Stimulated activated CD4-positive, alpha-beta T cell treated with anti-CD3 and anti-CD28 coated beads, Interleukin-1b, Interleukin-23, amount 100 ng/mL, for 4 hours (primary cell): ENCODE measurements around the gene ITGA8.
"Not testable (repeated sequence)": the region's sequence is repeated elsewhere in the genome, so short reads cannot be mapped to it uniquely, and the experiment has no call there.

ENCODE experiments used
- DNase-seq, 2 donors: peaks; one replicate each; pipeline ENCODE4 v3.0.0-alpha.2; 2020; ENCODE audit warnings: low read depth in 2 of 2

The ITGA8 gene

GRCh38 chr10:15557168-15557567 lies 162.6 kb downstream of the ITGA8 start:
- not testable (repeated sequence) for DNase-seq

- DNase-seq = no peak
These were observed 168.8 kb downstream of the ITGA8 start for GRCh38 chr10:15550950-15551349.

DNA sequence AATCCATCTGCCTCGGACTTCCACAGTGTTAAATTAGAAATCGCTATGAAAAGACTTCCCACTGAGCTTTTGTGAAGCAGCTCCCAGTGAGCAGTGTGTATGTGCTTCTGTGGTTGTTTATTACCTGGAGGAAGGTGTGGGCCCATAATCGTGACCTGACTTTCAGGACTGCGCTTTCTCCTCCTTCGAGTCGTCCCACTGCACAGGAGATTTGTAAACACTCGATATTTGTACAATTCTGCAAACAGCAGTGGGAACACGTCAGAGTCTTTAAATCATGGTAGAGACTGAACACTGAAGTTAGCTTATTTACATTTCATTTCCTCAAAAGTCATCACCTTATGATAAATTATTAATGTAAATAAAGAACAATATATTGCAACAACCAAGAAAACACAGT lies 171.4 kb downstream of the ITGA8 start:
- no peak for DNase-seq

DNA sequence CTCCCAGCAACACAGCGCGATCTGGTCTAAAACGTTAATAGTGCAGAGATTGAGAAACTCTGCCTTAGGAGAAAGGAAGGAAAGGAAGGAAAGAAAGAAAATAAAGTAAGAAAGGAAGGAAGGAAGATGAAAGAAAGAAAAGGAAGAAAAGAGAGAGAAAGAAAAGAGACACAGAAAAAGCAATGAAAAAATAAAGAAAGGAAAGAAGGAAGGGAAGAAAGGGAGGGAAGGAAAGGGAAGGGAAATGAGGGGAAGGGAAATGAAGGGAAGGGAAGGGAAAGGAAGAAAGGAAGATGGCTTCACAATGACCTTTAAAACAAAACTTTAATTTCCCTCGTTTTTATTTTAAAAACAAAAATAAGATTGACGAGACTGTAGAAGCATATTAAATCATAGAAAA lies 173.1 kb downstream of the ITGA8 start:
- no peak for DNase-seq

DNA sequence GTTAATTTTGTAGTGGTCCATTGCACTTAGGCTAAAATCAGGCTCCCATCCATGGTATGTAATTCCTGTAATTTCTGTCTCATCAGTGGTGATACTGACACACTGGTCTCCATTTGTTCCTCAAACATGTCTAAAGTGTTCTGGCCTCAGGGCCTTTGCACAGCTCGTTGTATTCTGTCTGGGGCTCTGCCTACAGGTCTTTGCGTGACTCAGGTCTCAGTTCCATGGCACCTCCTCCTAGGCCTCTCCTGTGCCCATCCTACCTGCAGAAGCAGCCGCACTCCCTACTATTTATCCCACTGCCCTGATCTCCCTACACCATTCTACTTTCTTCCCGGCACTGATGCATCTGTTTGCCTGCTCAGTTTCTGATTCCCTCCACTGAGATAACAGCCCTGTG lies 173.8 kb downstream of the ITGA8 start:
- DNase-seq = no peak

GRCh38 chr10:15545266-15545665 lies 174.5 kb downstream of the ITGA8 start:
- DNase-seq = no peak

- no peak for DNase-seq
These were observed 175.7 kb downstream of the ITGA8 start for GRCh38 chr10:15543994-15544393.

DNA sequence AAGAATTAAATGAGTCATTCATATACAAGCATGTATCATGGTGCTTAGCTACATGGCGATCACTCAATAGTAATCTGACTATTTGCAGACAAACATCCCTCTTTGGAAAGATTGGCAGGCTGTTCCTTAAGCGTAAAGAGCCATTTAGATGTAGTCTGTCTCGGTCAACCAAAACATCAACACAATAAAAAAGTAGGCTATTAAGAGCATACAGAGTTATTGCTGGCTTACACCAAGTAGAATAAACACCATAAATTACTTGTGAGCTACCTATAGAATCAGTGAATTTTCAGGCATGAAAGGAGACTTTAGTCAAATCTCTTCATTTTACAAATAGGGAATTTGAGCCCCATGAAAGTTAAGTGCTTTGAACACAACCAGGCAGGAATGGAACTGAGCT lies 176.9 kb downstream of the ITGA8 start:
- no peak for DNase-seq

GRCh38 chr10:15541376-15541775 lies 178.3 kb downstream of the ITGA8 start:
- no peak for DNase-seq

DNA sequence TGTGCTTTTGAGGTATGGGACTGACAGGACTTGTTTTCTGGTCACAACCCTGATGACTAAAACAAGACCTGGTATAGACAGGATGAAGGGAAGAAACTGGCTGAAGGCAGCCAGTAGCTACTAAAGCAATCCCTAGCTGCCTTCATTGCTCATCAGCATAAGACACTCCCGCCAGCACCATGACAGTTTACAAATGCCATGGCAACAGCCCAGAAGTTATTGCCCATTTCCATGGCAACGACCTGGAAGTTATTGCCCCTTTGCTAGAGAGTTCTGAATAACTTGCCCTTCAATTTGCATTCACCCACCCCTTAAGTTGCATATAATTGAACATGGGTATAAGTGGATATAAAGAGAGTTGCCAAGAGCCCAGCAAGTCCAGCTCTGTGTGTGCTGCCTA lies 179.0 kb downstream of the ITGA8 start:
- DNase-seq = no peak

DNA sequence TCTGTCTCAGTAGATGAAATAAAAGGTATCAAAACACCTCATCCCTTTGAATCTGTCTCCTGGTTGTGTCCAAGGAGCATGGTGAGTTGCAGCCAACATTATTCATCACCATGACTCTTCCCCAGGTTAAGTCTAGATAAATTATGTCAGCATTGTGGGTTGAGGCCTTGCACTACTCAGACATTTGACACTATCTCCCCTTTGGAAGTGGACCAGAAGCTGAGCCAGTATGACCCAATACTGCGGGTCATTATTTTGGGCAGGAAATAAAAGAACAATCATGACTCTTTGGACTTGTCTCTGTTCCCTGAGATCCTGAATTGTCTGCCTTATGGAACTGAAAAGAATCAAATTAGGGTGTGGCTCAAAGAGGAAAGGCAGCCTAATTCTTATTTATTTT lies 180.5 kb downstream of the ITGA8 start:
- no peak for DNase-seq

- DNase-seq = not testable (repeated sequence)
These were observed 184.7 kb downstream of the ITGA8 start for GRCh38 chr10:15534928-15535538.

DNA sequence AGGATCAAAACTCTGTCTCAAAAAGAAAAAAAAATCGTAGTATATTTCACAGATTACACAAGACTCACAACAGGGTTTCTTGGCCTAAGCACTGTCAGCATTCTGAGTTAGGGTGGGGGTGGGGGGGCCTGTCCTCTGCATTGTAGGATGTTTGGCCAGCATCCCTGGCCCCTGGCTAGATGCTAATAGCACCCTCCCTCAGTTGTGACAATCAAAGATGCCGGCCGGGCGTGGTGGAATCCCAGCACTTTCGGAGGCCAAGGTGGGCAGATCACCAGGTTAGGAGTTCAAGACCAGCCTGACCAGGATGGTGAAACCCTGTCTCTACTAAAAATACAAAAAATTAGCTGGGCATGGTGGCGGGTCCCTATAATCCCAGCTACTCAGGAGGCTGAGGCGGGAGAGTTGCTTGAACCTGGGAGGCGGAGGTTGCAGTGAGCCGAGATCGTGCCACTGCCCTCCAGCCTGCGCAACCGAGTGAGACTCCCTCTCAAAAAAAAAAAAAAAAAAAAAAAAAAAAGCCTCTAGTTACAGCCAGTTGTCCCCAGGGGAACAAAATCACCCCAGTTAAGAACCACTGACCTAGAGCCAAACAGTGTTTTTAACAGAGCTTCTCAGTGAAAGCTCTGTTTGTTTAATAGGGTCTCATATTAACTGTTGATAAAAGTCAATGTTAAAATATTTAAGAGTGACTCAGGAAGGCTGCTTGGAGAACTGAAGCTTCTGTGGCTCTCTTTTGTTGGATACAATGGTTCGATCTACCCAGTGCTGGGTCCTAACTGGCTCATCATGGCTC lies 187.6 kb downstream of the ITGA8 start:
- no peak for DNase-seq

DNA sequence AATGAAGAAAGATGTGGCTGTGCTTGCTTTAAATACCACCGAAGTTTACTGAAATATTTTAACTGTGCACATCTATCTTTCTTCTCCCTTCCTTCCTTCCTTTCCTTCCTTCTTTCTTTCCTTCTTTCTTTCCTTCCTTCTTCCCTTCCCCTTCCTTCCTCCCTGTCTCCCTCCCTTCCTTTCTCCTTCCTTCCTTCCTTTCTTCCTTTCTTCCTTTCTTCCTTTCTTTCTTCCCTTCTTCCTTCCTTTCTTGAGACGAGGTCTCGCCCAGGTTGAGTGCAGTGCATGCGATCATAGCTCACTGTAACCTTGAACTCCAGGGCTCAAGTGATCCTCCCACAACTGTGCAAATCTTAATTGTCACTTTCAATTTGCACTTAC lies 190.9 kb downstream of the ITGA8 start:
- DNase-seq = no peak

DNA sequence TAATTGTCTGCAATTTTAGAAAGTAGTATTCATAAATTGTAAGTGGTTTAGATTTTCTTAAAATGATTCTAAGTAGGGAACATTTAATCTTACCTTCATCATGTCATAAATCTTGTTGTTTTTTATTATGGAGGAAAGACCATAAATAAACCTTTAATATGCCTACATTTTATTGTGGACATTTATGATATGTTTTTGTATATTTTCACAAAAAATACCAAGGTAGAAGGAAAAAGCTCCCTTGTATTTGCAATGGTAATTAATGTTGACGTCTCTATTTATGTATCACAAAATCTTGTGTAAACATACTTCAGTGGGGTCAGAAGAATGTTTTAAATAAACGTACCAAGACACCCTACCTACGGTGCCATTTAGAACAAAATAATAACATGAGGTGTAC lies 193.0 kb downstream of the ITGA8 start:
- no peak for DNase-seq

DNA sequence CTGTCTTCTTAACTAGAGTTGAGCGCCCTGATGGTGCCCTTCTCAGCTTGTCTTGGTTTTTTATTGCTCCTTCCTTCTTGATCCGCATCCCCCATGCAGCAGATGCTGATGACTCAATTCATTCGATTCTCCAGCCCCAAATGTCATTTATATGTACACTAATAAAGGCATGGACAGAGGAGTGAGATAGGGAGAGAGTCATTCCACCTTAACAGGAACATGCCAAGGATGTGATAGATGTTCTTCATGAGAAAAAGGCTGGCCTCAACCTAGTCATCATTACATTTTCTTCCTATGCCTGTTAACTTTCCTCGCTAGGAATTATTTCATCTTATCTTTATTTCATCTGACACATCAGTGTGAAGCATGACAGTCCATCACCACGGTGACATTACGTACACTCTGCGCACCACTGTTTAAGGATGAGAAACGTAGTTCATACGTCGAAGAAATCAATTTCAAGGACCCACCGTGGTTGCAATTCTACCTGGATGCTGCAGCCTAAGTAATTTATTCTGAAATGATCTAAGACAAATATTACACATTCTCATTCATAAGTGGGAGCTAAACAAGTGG lies 198.3 kb downstream of the ITGA8 start:
- DNase-seq = no peak

DNA sequence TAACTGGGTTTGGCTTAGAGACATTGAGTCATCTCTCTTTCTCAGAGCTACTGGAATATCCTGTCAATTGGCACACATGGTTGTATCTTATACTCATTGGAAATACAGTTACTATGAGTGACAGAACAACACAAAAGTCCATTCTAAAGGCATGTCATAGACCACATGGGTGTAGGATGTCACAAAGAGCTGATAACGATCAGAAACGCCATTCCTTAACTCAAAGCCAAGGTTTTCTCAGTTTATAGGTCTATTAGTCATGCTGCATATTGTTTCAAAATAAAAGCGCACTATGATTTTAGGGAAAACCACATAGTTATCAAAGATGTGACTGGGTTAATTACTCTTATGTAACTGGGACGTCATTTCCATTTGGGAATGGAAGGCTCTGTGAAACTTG lies 201.5 kb downstream of the ITGA8 start:
- no peak for DNase-seq

- DNase-seq = no peak
These were observed 203.3 kb downstream of the ITGA8 start for GRCh38 chr10:15516256-15517085.

DNA sequence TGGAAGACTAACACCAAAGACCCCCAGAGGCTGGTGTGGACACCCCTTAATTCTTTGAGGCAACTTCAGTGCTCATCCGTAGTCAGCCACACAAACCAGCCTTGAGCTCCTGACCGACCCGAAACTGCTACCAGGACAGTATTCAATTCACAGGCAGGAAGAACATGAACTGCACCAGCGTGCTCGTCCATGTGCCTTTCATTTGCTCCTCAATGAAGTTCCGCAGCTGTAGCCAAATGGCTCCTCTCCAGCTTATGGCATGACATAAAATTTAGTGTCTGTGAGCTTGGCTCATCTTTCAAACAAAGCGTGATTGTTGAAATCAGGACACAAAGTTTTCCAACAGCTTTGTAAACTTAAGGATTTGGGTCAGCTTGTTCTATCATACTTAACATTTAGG lies 204.5 kb downstream of the ITGA8 start:
- DNase-seq = no peak

- no peak for DNase-seq
These were observed 208.8 kb downstream of the ITGA8 start for GRCh38 chr10:15510963-15511362.

DNA sequence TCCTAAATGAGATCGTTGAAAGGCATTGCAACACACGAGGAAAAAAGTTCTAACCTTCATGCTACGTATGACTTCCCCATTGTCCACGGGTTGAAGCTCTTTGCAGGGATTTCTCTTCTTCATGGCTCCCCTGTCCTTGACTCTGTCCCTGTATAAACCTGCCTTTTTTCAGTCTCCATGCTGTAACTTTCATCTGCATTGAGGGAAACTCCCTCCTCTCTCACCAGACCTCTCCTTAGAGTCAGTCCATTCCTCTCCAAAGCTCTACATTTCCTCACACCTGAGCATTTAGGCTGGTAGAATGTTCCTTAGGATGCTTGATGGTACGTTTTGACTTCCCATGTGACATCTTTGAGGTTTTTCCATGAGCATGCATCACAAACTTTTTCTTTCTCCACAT lies 214.4 kb downstream of the ITGA8 start:
- no peak for DNase-seq

DNA sequence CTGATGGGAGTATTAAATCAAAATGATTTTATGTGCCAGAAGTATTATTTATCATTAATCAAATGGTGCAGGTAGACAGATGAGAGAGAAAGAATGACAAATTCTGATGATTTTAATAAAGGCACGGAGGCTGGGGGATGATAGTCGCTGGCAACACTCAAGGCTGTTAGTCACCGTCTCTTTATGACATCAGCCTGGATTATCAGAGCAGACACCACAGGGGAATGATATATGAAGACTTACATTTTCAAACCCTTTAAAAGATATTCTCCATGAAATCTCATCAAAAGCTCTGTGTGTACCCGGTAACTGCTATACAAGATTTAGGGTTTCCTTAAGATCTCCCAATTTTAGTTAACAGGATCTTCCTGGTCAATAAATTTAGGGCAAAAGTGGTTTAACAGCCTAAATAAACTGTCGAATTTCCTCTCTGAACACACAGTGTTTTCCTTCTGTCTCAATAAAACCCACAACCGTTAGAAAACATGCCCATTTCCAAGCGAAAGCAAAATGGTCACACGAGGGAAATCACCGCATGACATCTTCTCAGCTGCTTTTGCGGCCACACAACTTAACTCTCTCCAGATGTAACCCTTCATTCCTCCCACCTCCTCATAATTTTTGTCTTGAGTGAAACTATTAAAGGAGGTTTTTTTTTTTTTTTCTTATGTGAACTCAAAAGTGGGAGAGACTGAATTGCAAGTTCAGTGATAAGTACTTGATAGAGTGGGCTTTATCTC lies 215.5 kb downstream of the ITGA8 start:
- no peak for DNase-seq
